Keratinocyte (primary cell): Measurements from ENCODE around the gene PSMB7.

Experiments used
- EZH2 ChIP-seq: IDR thresholded peaks from one replicate; pipeline ENCODE4 v1.6.1; 2012; ENCODE audit warnings: inconsistent platforms, mild to moderate bottlenecking, low read length, moderate library complexity
- TF ChIP-seq, protein P1 (sequence below), 3 experiments: IDR thresholded peaks in 1 of 3; conservative IDR thresholded peaks in 1 of 3; optimal IDR thresholded peaks in 1 of 3; 2 replicates in 2 of 3; 3 replicates in 1 of 3; pipeline versions ENCODE3 to v1.5.1; 2011; ENCODE audit warnings: low read length in 3 of 3, mild to moderate bottlenecking in 3 of 3, moderate library complexity in 2 of 3, control low read depth in 1 of 3, inconsistent platforms in 1 of 3; ENCODE audit not compliant: insufficient read depth in 2 of 3; ENCODE audit errors: extremely low read depth in 1 of 3

DNA sequence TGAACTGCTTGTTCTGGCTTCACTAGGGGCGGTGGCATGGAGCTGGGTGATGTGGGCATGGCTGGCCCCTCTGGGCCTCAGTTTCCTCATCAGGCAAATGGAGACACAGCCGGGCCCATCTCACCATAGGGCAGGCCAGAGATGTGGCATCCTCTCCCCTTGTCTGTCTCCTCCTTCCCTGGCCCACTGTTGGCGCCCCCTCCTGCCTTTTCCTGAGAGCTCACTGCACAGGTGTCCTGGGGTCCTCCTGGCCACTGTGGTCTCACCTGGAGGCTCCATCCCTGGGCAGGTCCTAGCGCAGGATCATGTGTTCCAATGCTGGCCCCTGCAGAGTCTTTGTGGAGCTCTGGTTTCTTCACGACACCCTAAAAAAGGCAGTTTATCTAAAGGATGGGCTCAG is 104.0 kb downstream of the PSMB7 start:
- no peak for TF ChIP-seq EZH2
- TF ChIP-seq, protein P1, sequence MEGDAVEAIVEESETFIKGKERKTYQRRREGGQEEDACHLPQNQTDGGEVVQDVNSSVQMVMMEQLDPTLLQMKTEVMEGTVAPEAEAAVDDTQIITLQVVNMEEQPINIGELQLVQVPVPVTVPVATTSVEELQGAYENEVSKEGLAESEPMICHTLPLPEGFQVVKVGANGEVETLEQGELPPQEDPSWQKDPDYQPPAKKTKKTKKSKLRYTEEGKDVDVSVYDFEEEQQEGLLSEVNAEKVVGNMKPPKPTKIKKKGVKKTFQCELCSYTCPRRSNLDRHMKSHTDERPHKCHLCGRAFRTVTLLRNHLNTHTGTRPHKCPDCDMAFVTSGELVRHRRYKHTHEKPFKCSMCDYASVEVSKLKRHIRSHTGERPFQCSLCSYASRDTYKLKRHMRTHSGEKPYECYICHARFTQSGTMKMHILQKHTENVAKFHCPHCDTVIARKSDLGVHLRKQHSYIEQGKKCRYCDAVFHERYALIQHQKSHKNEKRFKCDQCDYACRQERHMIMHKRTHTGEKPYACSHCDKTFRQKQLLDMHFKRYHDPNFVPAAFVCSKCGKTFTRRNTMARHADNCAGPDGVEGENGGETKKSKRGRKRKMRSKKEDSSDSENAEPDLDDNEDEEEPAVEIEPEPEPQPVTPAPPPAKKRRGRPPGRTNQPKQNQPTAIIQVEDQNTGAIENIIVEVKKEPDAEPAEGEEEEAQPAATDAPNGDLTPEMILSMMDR (optimal IDR thresholded peaks at IDR 0.05 in 1 of 3, IDR thresholded peaks at IDR 0.05 in 1 of 3, conservative IDR thresholded peaks at IDR 0.05 in 1 of 3; ENCODE audit: extremely low read depth in 1 of 3, insufficient read depth in 2 of 3, low read length in 3 of 3) = peak in 1 of 3 experiments; percentile 27
